Measurements from ENCODE around the gene SPSB1.

The SPSB1 gene

DNA sequence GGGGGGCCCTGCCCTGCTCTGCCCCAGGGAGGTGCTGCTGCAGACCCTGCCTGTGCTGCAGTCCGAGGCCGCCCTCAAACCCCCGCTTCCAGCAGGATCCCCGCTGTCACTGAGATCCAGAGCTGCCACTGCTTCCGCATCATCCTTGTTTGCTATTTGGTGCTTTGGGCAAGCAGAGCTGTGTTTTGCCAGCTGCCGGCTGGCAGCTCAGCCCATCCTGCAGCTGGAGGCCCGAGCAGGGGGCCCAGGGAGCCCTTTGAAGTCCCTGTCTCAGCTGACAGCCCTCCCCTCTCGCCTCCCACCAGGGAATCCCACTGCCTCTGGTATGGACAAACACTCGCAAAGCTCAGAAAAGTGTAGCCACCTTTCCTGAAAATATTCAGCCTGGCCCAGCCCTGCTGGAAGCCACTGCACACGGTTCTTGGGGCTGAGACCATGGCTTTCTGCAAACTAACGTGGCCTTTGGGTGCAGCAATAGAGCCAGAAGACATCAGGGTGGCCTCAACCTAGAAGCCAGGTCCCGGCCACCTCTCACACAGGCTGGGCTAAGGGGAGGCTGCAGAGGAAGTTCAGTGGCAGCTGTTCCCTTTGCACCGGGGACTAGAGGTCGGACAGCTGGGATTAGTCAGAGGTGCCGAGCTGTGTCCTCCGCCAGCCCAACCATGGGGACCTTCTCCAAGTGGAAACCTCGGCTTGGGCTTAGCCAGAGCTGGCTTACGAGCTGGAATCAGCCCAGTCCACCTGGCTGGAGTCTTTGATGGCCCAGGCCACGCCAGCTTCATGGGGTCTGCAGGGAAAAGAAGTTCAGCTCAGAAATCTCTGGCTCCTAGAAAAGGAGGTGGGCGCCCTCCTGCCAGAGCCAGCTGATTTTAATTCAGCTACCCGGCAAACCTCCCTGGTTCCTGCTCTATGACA is 107.1 kb downstream of the SPSB1 start:
- no peak for DNase-seq (ENCODE audit: low read depth, low spot score)
- peak overlapping the region; percentile 9 for H3K4me3 ChIP-seq (ENCODE audit: low read length)

DNA sequence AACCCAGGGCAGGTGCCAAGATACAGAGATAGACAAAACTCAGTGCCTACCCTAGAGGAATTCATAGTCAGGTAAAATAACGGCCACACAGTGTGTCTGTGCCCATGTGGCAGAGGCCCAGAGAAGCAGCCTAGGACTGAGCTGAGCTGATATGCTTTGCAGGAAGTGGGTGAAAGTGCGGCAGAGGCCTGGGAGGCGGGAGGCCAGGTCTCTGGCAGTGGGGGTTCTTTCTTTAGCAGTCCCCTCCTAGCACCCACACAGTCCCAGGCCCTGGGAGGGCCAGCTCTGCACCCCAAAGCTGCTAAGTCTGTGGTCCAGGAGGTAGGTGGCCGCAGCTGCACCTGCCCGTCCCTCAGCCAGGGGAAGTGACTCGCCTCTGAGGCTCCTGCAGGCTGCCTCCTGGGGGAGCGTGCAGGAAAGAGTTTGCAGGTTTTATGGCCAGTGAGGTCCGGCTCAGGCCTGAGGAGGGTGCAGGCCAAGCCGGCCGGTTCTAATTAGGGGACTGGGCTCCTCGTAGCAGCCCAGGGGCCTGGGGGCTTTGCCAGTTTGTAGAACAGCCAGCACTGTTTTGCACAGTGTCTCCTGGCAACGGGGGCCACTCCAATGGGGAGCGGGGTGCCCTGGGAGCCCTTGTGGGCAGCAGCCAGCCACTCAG is 107.9 kb downstream of the SPSB1 start:
- peak; percentile 80 for DNase-seq (ENCODE audit: low read depth, low spot score)
- no peak overlapping the region; the same call in 1 of the 2 replicates for H3K4me3 ChIP-seq (ENCODE audit: low read length)

DNA sequence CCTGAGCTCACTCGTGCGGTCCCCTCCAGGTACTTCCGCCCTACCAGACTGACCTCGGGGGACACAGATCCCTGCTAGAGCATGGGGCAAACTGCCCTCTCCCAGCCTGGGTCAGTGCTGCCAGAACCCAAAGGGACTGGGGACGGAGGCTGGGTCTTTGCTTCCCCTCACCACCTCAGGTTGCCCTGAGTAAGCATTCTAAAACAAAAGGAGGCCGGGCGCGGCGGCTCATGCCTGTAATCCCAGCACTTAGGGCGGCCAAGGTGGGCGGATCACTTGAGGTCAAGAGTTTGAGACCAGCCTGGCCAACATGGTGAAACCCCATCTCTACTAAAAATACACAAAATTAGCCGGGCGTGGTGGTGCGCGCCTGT is 108.4 kb downstream of the SPSB1 start:
- DNase-seq (ENCODE audit: low read depth, low spot score), result no peak
- H3K4me3 ChIP-seq (ENCODE audit: low read length), result no peak overlapping the region

DNA sequence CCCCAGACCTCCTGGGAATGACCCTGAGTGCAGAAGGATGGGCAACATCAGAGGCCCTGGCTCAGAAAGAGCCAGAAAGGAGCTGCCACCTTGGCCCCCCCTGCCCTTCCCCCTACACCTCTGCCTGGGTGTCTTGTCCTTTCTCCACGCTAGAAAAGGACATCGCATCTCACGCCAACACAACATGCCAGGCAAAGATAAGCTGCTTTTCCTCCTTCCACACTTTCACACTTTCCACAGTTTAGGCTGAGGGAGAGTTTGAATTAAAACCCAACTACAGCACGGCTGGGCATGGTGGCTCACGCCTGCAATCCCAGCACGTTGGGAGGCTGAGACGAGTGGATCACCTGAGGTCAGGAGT is 109.5 kb downstream of the SPSB1 start:
- H3K4me3 ChIP-seq (ENCODE audit: low read length), result no peak overlapping the region
- no peak for DNase-seq (ENCODE audit: low read depth, low spot score)

DNA sequence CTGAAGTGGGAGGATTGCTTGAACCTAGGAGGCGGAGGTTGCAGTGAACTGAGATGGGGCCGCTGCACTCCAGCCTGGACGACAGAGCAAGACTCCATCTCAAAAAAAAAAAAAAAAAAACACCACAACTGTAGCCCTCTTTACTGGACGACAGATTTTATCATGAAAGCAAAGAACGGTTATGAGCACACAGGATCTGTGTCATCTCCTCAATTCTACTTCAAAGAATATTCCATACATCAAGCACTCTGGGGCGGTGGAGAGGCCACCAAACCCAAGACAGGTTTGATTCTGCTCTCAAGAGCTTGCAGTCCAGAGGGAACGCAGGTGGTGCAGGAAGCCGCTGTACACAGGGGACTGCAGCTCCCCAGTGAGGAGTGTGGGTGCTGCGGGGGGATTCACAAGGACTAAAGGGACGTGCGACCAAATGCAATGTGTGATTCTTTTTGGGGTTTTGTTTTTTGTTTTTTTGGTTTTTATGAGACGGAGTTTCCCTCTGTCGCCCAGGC is 110.1 kb downstream of the SPSB1 start:
- no peak for DNase-seq (ENCODE audit: low read depth, low spot score)
- no peak overlapping the region for H3K4me3 ChIP-seq (ENCODE audit: low read length)

DNA sequence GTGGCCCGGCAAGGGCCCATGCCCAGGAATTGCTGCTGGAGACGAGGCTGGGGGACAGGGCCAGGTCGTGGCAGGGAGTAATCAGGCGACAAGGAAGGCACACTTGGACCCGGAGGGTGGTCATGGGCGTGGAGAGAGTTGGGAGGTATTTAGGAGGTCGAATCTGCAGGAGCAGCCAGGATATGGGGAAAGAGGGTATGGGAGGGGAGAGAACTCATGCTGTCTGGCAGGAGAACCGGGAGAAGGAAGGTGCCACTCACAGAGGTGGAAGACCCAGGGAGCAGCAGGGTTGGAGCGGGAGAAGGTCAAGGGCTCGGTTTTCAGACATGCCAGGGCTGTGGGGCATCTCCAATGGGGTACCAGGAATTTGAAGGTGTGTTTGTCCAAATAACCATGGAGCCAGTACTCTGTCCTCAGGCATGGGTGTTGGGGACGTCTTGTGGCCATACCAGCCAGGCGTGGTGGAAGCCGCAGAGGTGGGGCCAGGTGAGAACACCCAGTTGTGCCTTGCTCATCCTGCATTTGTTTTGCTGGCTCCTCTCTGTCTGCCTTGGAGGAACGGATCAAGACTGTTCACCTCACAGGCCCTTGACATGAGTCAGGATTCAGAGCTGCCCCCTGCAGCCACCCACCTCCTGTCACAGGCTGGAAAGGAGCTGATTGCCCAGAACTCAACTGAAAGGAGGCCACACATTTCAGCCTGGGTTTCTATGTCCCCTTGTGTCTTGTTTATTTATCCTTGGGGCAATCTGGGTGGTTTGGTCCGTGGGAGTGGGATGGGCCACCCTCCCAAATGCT is 111.6 kb downstream of the SPSB1 start:
- no peak for DNase-seq (ENCODE audit: low read depth, low spot score)
- no peak overlapping the region for H3K4me3 ChIP-seq (ENCODE audit: low read length)

DNA sequence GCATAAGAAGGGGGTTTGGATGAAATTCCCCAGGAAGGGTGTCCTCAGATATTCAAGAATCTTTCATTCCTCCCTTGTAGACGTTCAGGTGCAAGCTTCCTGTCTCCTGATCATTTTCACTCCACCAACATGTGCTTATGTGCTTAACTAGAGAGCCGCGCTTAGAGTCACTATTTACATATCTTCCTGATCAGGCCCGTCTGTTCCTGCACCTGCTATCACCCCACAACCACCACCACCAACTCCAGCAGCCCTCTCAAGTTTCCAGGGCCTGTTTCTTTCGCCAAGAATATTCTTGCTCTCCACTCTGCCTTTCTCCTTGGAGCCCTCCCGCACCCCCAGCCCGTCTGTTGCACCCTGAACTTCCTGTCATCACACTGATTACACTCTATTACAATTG is 113.4 kb downstream of the SPSB1 start:
- DNase-seq (ENCODE audit: low read depth, low spot score), result peak; percentile 77

DNA sequence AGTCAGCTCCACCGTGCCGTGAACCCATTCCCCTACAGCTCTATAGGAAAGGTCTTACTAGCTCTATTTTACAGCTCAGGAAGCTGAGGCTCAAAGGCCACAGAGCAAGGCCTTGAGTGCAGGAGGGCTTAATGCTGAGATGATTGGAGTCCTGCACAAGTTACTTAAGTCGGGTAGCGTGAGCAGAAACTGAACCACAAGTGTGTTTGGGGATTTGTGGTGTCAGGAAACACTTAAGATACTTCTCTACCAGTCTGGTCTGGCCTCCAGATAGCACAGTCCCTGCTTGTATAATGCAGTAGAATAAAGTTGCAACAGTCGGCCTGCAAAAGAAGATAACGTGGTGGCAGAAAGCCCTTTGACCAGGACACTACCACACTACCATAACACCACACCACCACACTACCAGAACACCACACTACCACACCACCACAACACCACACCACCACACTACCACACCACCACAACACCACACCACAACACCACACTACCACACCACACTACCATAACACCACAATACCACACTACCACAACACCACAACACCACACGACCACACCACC is 118.1 kb downstream of the SPSB1 start:
- DNase-seq (ENCODE audit: low read depth, low spot score), result peak; percentile 93
- no peak overlapping the region for H3K4me3 ChIP-seq (ENCODE audit: low read length)

More for the DNA sequence above, 113.4 kb downstream of the SPSB1 start:
- no peak overlapping the region; the same call in 1 of the 2 replicates for H3K4me3 ChIP-seq (ENCODE audit: low read length)

DNA sequence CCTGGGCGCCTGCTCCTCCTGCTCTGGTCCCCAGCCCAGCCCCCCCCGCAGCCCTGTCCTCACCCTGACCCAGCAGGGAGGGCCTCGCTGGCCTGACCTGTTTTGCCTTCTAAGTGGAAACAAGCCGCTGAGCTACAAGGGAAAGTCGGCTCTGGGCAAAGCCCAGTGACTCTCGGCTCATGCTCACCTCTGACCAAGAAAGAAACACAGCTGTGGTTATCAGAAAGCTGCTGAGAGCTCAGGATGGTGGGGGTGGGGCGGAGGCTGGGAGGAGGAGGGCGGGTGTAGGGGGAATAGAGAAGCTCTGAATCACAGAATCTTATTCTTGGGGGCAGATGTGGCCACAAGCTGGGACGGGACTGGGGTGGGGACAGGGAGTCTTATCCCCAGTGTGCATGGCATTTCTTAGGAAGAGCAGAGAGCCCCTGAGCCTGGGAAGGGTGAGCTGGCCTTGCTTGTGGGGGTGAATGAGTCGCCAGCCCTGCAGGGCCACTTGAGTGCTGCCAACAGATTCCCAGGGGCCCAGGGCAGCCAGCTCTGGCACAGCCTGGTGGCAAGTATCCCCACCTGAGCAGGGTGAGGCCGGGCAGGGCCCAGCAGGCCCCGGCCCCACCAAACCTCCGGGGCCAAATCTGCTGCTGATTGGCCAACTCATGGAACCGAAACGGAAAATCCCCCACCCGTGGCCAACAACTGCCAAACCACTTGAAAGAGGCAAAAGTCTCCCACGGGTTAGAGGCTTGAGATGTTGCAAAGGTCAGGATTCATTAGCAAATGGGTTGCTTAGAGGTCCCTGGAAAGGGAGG is 120.6 kb downstream of the SPSB1 start:
- peak; percentile 81 for DNase-seq (ENCODE audit: low read depth, low spot score)
- peak overlapping the region; percentile 31 for H3K4me3 ChIP-seq (ENCODE audit: low read length)

DNA sequence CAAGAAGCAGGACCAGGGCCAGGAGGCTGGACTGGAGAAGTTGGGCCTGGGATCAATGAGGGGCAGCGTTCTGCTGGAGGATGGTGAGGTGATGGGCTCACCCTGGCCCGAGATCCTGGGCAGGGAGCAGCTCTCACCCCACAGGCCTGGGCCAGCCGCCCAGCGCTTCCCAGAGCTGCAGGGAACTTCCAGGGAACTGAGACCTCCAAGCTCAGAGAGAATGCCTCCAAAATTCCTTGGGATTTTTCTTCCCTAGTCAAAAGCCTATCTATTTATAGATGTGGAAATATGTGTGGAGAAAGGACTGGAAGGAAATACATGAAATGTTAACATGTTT is 121.2 kb downstream of the SPSB1 start:
- no peak for DNase-seq (ENCODE audit: low read depth, low spot score)
- H3K4me3 ChIP-seq (ENCODE audit: low read length), result peak overlapping the region; percentile 31

DNA sequence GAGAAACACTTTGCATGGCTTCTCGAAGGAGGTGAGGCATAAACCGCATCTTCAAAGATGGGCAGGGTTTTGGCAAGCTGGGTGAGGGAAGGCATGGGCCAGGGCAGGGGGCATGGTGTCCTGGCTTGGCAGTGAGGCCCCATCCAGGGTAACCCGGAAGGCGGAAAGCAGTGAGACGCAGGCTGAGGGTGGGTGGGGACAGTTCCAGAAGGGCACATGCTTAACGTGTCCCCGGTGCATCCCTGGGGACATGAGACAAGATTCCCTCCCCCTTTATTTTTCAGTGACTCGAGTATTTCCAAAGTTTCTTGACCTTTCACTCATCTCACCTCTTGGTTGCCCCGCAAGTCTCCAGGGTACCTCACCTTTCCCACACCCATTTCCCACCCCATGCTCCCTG is 123.8 kb downstream of the SPSB1 start:
- DNase-seq (ENCODE audit: low read depth, low spot score), result no peak
- H3K4me3 ChIP-seq (ENCODE audit: low read length), result no peak overlapping the region

DNA sequence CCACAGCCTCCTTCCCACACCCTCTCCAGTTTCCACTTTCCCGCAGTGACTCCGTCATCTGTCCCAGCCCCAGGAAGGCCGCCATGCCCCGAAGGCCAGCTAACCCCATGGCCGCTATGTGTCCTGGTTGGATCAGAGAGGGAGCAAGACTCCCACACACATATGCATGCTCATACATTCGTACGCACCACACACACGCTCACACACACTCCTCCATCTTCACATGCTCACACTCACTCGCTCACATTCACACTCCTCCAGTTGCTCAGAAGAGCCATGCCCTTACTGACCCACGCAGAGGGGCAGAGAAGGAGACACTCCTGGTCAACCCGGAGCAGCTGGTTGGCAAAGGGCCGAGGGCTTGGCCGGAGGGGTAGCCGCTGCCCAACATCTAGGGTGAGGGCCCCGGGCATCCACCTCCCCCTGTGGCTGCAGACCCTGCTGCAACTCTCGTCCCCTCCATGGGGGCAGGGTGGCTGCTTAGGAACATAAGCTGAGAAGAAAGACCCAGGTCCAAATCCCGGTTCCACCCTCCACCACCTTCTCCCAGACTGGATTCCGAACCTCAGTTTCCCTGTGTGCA is 124.3 kb downstream of the SPSB1 start:
- no peak for DNase-seq (ENCODE audit: low read depth, low spot score)
- no peak overlapping the region for H3K4me3 ChIP-seq (ENCODE audit: low read length)

DNA sequence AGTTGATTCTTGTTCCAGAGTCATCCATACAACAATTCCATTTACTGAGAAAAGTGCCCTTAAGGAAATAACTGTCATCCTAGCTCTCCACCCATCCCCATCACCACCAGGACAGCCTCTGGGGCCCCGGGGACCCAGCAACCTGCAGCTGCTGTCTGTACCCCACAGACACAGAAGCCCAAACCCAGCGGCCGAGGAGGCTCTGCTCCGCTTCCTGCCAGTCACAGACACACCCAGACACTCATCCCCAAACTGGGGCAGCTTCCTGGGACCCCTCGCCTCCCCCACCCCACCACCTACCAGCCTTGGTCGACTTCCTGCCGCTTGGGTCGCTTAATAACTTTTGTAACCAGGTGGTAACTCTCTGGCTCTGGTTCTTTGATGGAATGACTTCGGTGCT is 125.0 kb downstream of the SPSB1 start:
- peak; percentile 56 for DNase-seq (ENCODE audit: low read depth, low spot score)
- H3K4me3 ChIP-seq (ENCODE audit: low read length), result no peak overlapping the region

DNA sequence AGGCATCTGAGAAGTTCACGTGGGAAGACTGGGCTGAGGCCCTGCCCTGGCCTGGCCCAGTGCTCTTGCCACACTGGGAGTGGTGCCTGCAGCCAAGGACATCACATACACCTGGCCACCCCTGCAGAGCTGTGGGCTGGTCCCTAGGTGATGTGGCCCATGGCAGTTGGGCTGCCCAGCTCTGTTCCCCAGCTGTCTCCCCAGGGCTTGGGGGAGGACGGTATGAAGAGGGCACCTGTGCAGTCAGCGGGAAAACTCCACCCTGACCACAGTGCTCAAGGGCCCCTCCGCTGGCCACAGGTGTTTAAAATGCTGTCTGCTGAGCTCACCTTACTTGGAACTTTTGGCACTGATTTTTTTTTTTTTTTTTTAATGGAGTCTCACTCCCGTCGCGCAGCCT is 126.2 kb downstream of the SPSB1 start:
- H3K4me3 ChIP-seq (ENCODE audit: low read length), result no peak overlapping the region
- DNase-seq (ENCODE audit: low read depth, low spot score), result no peak

All from Jurkat, Clone E6-1 (cell line).